AG04449 (cell line): ENCODE data around the gene ANKRD13B.

Experiments used
- CTCF ChIA-PET: fragments of 350-600 bp; formaldehyde crosslinking; extraction: SDS; loops from one replicate; lab custom pipeline; 2021; ENCODE audit warnings: antibody characterized with exemption; lab: Yijun Ruan, JAX
- POLR2A ChIA-PET: fragments of 400-600, 350-600 bp; formaldehyde crosslinking; extraction: SDS; loops from one replicate; lab custom pipeline; 2020; ENCODE audit warnings: antibody characterized with exemption, inconsistent platforms; lab: Yijun Ruan, JAX
- DNase-seq: peaks from one replicate; pipeline ENCODE4 v3.0.0-alpha.2; 2010; ENCODE audit warnings: low read depth, low spot score
- H3K4me3 ChIP-seq: 2 replicates; pipeline ENCODE4 v1.5.1; 2011; ENCODE audit warnings: low read depth, mild to moderate bottlenecking, control low read depth, low read length
- CTCF ChIP-seq: IDR thresholded peaks from one replicate; pipeline ENCODE4 v1.5.1; 2011; ENCODE audit warnings: mild to moderate bottlenecking, moderate library complexity, low read length, control low read depth, inconsistent platforms; ENCODE audit not compliant: insufficient read depth; ENCODE audit errors: missing control alignments

Gene ANKRD13B

GRCh38 chr17:29567554-29568330 is 25.2 kb upstream of the ANKRD13B start:
- ChIA-PET POLR2A (interaction anchor here (0.6 to 0.7 kb wide), 2 partner anchors 14 to 1920 kb away, joined by 3 to 5 read pairs; no protein-coding TSS in a partner anchor), CTCF (interaction anchor here (0.7 to 15.4 kb wide), 10 partner anchors 9 to 277 kb away, joined by 3 to 222 read pairs (median 10); no protein-coding TSS in a partner anchor)
- TF ChIP-seq CTCF = peak; percentile 45
- DNase-seq = no peak
- peak overlapping the region; percentile 77 for H3K4me3 ChIP-seq

- H3K4me3 ChIP-seq = peak within 1 kb of the TSS; percentile 77
- ChIA-PET POLR2A (interaction anchor here (0.6 to 1.5 kb wide), 2 partner anchors 12 to 15 kb away, joined by 4 to 5 read pairs; no protein-coding TSS in a partner anchor), CTCF (interaction anchor here (0.7 to 20.8 kb wide), 13 partner anchors 10 to 201 kb away, joined by 3 to 222 read pairs (median 13); no protein-coding TSS in a partner anchor)
- no peak for TF ChIP-seq CTCF
- DNase-seq = no peak
Observed at GRCh38 chr17:29568331-29569244, 24.3 kb upstream of the ANKRD13B start, which contains the start of gene TP53I13. Gene TP53I13, plus strand, starts transcription at chr17:29568701. Its CDS starts 58 bp downstream, at chr17:29568759.

- peak overlapping the region; percentile 77 for H3K4me3 ChIP-seq
- ChIA-PET POLR2A (interaction anchor here (0.8 to 1.5 kb wide), 2 partner anchors 11 to 22 kb away, joined by 3 to 4 read pairs; no protein-coding TSS in a partner anchor), CTCF (interaction anchor here (0.8 to 20.8 kb wide), 8 partner anchors 11 to 524 kb away, joined by 3 to 222 read pairs (median 14); no protein-coding TSS in a partner anchor)
- DNase-seq = no peak
- TF ChIP-seq CTCF = no peak
Observed at GRCh38 chr17:29569245-29569950, 23.5 kb upstream of the ANKRD13B start.

- POLR2A ChIA-PET = no interaction called here
- no peak for DNase-seq
- no peak for TF ChIP-seq CTCF
- H3K4me3 ChIP-seq = no peak overlapping the region
- CTCF ChIA-PET = interaction anchor here (0.6 to 20.8 kb wide), 9 partner anchors 10 to 451 kb away, joined by 3 to 222 read pairs (median 13); no protein-coding TSS in a partner anchor
Observed at GRCh38 chr17:29570521-29570920, 22.4 kb upstream of the ANKRD13B start.

GRCh38 chr17:29571486-29571882 is 21.4 kb upstream of the ANKRD13B start:
- CTCF ChIA-PET = interaction anchor here (1.5 to 20.8 kb wide), 7 partner anchors 9 to 204 kb away, joined by 4 to 222 read pairs (median 23); no protein-coding TSS in a partner anchor
- H3K4me3 ChIP-seq = no peak overlapping the region
- POLR2A ChIA-PET = interaction anchor here (1.4 kb wide), 1 partner anchor 278 kb away, joined by 4 read pairs; the partner anchor contains the start of gene NUFIP2
- DNase-seq = no peak
- TF ChIP-seq CTCF = no peak
